Spinal cord (tissue), 10 donors: ENCODE data around the gene ATP2A3. TPM values are rescaled to one million over a fixed set of nuclear protein-coding genes. Genes with fewer than 3 reads are reported as not detected.
"Not testable (repeated sequence)": the region's sequence is repeated elsewhere in the genome, so short reads cannot be mapped to it uniquely, and the experiment has no call there.

ENCODE experiments used
- DNase-seq, 6 donors: peaks; one replicate each; pipeline versions ENCODE4 v3.0.0 to v3.0.0-alpha.2; 2013 to 2015; ENCODE audit warnings: low spot score in 6 of 6, low read depth in 4 of 6
- H3K27ac ChIP-seq: one replicate; pipeline ENCODE4 v1.5.1; 2013; ENCODE audit warnings: low read depth, low read length, control low read depth
- H3K27me3 ChIP-seq: one replicate; pipeline ENCODE4 v1.6.1; 2013; ENCODE audit warnings: low read length; ENCODE audit not compliant: control insufficient read depth, insufficient read depth
- H3K36me3 ChIP-seq: one replicate; pipeline ENCODE4 v1.6.1; 2013; ENCODE audit warnings: low read length; ENCODE audit not compliant: control insufficient read depth, insufficient read depth
- H3K4me1 ChIP-seq: one replicate; pipeline ENCODE4 v1.6.1; 2013; ENCODE audit warnings: low read length; ENCODE audit not compliant: control insufficient read depth, insufficient read depth
- H3K4me3 ChIP-seq: one replicate; pipeline ENCODE4 v1.5.1; 2013; ENCODE audit warnings: low read depth, low read length, control low read depth
- H3K9me3 ChIP-seq: one replicate; pipeline ENCODE4 v1.6.1; 2013; ENCODE audit warnings: low read length; ENCODE audit not compliant: control insufficient read depth, insufficient read depth
- WGBS: methylation state at CpG from one replicate; pipeline ENCODE4 v1.1.5; 2013; ENCODE audit warnings: missing lambda C conversion rate; ENCODE audit not compliant: insufficient coverage; 5-methylcytosine and 5-hydroxymethylcytosine counted together
- polyA plus RNA-seq, 2 donors: library from polyadenylated mRNA; unstranded; fragments of 120-200 nt; gene quantifications; one replicate each; pipeline ENCODE4 v1.2.1, GENCODE V29; 2013; ENCODE audit not compliant: insufficient read length in 2 of 2
- total RNA-seq, 2 donors: library from RNA; depleted of rRNA in 1 of 2; stranded (reverse); fragments of 120-200 nt in 1 of 2; fragments of >200 nt in 1 of 2; gene quantifications; one replicate each; pipeline versions ENCODE4 v1.2.3 to v1.2.4, GENCODE V29; 2013 to 2014
- donor health status: healthy.

Gene ATP2A3
- total and polyA plus RNA-seq, 4 donors, result 3.8 to 4.6 (median 4.0) TPM

- Histone ChIP-seq H3K27ac (no peak overlapping the region), H3K4me3 (no peak overlapping the region), H3K4me1 (no peaks in the 10 kb centered on the region), H3K27me3 (no peaks in the 10 kb centered on the region), H3K36me3 (no peaks in the 10 kb centered on the region), H3K9me3 (no peaks in the 10 kb centered on the region)
- 79% methylated on average over 4 of the region's 8 CpGs for WGBS
- DNase-seq, result no peak
These were observed 29.4 kb upstream of the ATP2A3 start for GRCh38 chr17:3993493-3994220.

GRCh38 chr17:3992370-3992769, 28.1 kb upstream of the ATP2A3 start:
- WGBS, result 100% methylated on average over 1 of the region's 5 CpGs
- Histone ChIP-seq H3K36me3 (no peaks in the 10 kb centered on the region), H3K4me3 (no peak overlapping the region), H3K27me3 (no peaks in the 10 kb centered on the region), H3K27ac (no peak overlapping the region), H3K9me3 (no peaks in the 10 kb centered on the region), H3K4me1 (no peaks in the 10 kb centered on the region)
- DNase-seq, result no peak

DNA sequence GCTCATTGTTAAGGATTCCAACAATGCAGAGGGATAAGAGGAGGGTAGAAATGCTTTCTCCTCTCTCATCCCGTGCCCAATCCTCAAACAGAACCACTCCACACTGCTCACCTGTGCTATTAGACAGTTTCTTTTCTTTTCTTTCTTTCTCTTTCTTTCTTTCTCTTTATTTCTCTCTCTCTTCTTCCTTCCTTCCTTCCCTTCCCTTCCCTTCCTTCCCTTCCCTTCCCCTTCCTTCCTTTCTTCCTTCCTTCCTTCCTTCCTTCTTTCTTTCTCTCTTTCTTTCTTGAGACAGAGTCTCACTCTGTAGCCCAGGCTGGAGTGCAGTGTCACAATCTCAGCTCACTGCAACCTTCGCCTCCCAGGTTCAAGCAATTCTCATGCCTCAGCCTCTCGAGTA, 27.5 kb upstream of the ATP2A3 start:
- H3K27ac ChIP-seq, H3K4me1 ChIP-seq, H3K27me3 ChIP-seq, H3K36me3 ChIP-seq, H3K4me3 ChIP-seq, DNase-seq, H3K9me3 ChIP-seq: not testable (repeated sequence)
- WGBS, result 88% methylated on average over 1 of the region's 3 CpGs

DNA sequence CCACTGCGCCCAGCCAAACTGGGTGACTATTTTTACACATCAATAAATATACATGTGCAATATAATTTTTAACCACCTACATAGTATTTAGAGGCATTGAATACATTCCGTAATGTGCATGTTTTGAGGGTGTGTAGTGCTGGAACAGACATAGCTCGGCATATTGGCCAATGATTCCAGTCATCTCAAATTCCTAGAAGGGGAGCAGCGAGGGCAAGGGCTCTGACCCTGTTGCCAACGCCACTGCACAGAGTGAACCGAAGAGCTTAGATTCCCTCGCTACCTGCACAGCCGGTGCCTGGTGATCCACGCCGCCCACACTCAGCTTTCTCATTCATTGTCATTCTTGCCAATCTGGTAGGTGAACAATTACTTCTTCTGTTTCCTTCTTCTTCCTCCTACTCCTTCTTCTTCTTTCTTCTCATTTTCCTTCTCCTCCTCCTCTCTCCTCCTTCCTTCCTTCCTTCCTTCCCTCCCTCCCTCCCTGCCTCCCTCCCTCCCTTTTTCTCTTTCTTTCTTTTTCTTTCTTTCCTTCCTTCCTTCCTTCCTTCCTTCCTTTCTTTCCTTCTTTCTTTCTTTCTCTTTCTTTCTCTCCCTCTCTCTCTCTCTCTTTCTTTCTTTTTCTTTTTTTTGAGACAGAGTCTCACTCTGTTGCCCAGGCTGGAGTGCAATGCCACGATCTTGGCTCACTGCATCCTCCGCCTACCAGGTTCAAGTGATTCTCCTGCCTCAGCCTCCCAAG, 26.3 kb upstream of the ATP2A3 start:
- Histone ChIP-seq H3K4me1 (peaks cover 10% of the 10 kb centered on the region), H3K27me3 (no peaks in the 10 kb centered on the region), H3K9me3 (no peaks in the 10 kb centered on the region), H3K36me3 (no peaks in the 10 kb centered on the region), H3K27ac (no peak overlapping the region), H3K4me3 (no peak overlapping the region)
- no peak for DNase-seq
- 91% methylated on average over 7 of the region's 12 CpGs for WGBS

DNA sequence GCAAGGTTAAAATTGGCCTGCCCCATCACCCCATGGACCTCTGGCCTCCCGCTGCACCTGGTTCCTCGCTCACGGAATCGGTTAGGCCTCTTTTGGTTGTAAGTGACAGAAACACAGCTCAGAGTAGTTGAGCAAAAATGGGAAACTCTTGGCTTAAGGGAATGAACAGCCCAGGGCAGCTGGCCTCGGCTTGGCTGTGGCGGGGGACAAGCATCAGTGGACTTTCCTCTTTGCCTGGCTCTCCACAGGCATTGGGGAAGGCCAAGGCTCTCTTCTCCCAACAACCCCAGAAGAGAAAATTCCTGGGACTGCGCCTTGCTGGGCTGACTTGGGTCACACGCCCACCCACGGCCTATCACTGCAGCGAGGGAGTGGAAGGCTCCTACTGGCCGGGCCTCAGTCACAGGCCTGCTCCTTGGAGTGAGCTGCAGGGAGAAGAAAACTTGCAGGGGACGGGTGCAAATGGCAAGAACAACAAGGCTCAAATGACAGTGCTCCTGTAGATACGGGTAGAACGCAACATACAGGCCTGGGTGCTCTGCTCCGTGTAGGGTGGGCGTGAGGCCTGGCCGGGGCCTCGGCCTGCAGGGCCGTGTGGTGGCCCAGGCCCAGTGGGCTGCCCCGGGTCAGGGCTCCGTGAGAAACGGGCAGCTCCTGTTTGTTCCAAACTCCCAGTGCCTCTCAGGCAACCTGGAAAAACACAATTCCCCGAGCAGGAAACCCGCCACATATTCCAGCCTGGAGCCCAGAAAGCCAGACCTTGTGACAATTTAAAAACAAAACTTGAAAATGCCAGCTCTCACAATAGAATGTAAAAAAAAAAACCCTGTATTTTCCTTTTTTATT, 25.0 kb upstream of the ATP2A3 start:
- Histone ChIP-seq H3K27me3 (no peaks in the 10 kb centered on the region), H3K36me3 (no peaks in the 10 kb centered on the region), H3K27ac (no peak overlapping the region), H3K4me1 (peaks cover 11% of the 10 kb centered on the region), H3K9me3 (no peaks in the 10 kb centered on the region), H3K4me3 (no peak overlapping the region)
- DNase-seq, result no peak
- 89% methylated on average over 22 of the region's 24 CpGs for WGBS

- H3K4me3 ChIP-seq, result no peak overlapping the region
- peaks cover 15% of the 10 kb centered on the region for H3K4me1 ChIP-seq
- no peaks in the 10 kb centered on the region for H3K9me3 ChIP-seq
- no peaks in the 10 kb centered on the region for H3K27me3 ChIP-seq
- no peak overlapping the region for H3K27ac ChIP-seq
- no peak for DNase-seq
- 79% methylated on average over 4 of the region's 4 CpGs for WGBS
- H3K36me3 ChIP-seq, result no peaks in the 10 kb centered on the region
These were observed 24.2 kb upstream of the ATP2A3 start for GRCh38 chr17:3988297-3989040.

DNA sequence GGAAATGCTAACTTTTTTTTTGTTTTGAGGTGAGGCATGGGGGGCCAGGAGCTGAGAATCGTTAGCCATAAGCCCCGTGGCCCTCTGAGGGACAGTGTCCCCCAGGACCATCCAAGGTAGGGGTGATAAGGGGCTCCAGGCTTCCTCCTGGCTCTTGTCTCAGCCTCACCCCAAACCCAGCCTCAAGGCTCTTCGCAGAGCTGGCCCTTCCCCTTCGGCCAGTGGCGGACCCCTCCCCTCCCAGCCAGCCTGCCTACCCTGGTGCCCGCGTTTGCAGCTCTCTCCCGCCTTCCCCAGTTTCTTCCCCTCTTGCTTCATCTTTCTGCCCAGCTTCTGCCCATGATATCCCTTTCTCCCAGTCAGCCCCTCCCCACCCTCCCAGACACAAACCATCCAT, 22.7 kb upstream of the ATP2A3 start:
- no peak overlapping the region for H3K27ac ChIP-seq
- H3K9me3 ChIP-seq, result no peaks in the 10 kb centered on the region
- no peaks in the 10 kb centered on the region for H3K27me3 ChIP-seq
- DNase-seq, result no peak
- H3K4me3 ChIP-seq, result no peak overlapping the region
- no peaks in the 10 kb centered on the region for H3K36me3 ChIP-seq
- 78% methylated on average over 8 of the region's 8 CpGs for WGBS
- peaks cover 15% of the 10 kb centered on the region for H3K4me1 ChIP-seq

- Histone ChIP-seq H3K27ac (no peak overlapping the region), H3K36me3 (no peaks in the 10 kb centered on the region), H3K9me3 (no peaks in the 10 kb centered on the region), H3K4me1 (peaks cover 15% of the 10 kb centered on the region), H3K4me3 (no peak overlapping the region), H3K27me3 (no peaks in the 10 kb centered on the region)
- DNase-seq, result peak in 1 of 6 donors; percentile 20
- 61% methylated on average over 16 of the region's 16 CpGs for WGBS
These were observed 22.2 kb upstream of the ATP2A3 start for GRCh38 chr17:3986270-3986938.

DNA sequence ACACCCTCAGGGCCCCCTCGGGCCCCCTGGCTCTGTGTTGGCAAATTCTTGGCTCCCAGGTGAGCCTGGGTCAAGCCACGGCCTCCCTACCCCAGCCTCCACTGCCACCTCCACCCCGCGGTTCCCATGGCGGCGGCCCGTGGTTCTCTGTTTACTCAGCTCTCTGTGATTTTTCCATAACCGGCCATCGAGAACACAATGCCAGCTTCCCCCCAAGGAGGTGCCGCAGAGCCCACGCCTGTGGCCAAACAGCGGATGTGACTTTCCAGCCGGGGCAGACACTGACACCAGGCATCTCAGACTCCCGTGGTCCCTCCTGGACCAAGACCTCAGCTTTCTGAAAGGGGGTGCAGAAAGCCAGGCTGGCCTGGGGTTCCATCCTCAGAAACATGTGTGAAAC, 21.6 kb upstream of the ATP2A3 start:
- DNase-seq, result no peak
- Histone ChIP-seq H3K36me3 (no peaks in the 10 kb centered on the region), H3K4me1 (peaks cover 15% of the 10 kb centered on the region), H3K9me3 (no peaks in the 10 kb centered on the region), H3K27me3 (no peaks in the 10 kb centered on the region), H3K27ac (no peak overlapping the region), H3K4me3 (no peak overlapping the region)
- 70% methylated on average over 14 of the region's 14 CpGs for WGBS
